KMS-11 (cell line): ENCODE results near the gene SMIM41.

Experiments
- H2AFZ ChIP-seq: fragments of 200-600 bp; sonication (generic); 2 replicates; pipeline ENCODE4 v1.6.1; 2016; ENCODE audit warnings: antibody characterized with exemption, mixed run types, low read depth
- H3K27ac ChIP-seq: fragments of 200-600 bp; sonication (generic); 2 replicates; pipeline ENCODE4 v1.6.1; 2016; ENCODE audit warnings: mild to moderate bottlenecking, mixed run types
- H3K27me3 ChIP-seq: fragments of 200-600 bp; sonication (generic); 2 replicates; pipeline ENCODE4 v1.6.1; 2017; ENCODE audit warnings: mild to moderate bottlenecking, low read depth, mixed run types, moderate library complexity; ENCODE audit not compliant: insufficient read depth
- H3K36me3 ChIP-seq: fragments of 200-600 bp; sonication (generic); 2 replicates; pipeline ENCODE4 v1.6.1; 2017; ENCODE audit warnings: mild to moderate bottlenecking, mixed run types; ENCODE audit not compliant: insufficient read depth
- H3K4me1 ChIP-seq: fragments of 200-600 bp; sonication (generic); 2 replicates; pipeline ENCODE4 v1.6.1; 2016; ENCODE audit warnings: mild to moderate bottlenecking, low read depth, mixed run types; ENCODE audit not compliant: poor library complexity, severe bottlenecking
- H3K4me2 ChIP-seq: fragments of 200-600 bp; sonication (generic); 2 replicates; pipeline ENCODE4 v1.7.0; 2016; ENCODE audit warnings: mild to moderate bottlenecking, mixed run types
- H3K4me3 ChIP-seq: fragments of 200-600 bp; sonication (generic); IDR thresholded peaks from 2 replicates; pipeline ENCODE4 v1.6.1; 2017; ENCODE audit warnings: low read depth, low read length, mixed read lengths; ENCODE audit not compliant: insufficient read depth
- H3K79me2 ChIP-seq: fragments of 200-600 bp; sonication (generic); 2 replicates; pipeline ENCODE4 v1.6.1; 2016; ENCODE audit warnings: low read depth, mixed run types; ENCODE audit not compliant: insufficient read depth
- H3K9ac ChIP-seq: fragments of 200-600 bp; sonication (generic); 2 replicates; pipeline ENCODE4 v1.6.1; 2016; ENCODE audit warnings: mild to moderate bottlenecking, mixed run types
- H4K20me1 ChIP-seq: fragments of 200-600 bp; sonication (generic); 2 replicates; pipeline ENCODE4 v1.6.1; 2016; ENCODE audit warnings: mild to moderate bottlenecking, mixed run types; ENCODE audit not compliant: insufficient read depth
- TF ChIP-seq, protein P1 (sequence below): fragments of 200-600 bp; sonication (generic); conservative IDR thresholded peaks from 2 replicates; pipeline ENCODE4 v1.6.1; 2017; ENCODE audit warnings: low read depth, mild to moderate bottlenecking, antibody characterized with exemption, low read length, moderate library complexity, mixed read lengths

Gene SMIM41

DNA sequence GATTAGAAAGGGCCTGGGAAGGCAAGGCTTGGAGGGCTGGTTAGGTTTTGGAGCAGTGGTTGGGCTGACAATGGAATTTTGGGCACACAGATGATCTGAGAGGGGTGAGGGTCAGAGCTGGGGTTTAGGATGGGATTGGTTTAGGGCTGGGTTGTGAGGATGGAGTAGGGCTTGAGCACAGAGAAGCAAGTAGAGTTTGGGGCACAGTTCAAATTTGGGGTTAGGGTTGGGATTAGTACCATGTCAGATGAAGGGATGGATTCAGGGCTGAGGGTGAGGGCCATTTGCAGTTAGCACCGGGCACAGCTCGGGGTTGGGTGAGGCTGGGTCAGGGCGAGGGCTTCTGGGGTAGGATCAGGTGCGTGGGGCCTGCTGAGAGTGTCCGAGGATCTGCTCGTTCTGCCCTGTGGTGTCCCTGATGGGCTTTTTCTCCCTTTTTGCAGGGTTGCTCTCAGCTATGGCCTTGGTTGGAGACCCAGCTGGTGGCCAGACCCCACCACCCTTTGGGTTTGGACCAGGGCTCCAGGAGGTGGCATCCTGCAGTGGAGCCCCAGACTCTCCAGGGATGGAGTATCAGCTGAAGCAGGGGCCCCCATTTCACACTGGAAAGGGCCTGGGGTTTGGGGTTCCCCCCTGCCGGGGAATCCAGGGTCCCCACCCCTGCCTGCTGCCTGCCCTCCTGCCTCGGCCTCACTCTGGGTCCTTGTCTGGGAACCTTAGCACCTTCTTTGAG is 66.8 kb downstream of the SMIM41 start:
- Histone ChIP-seq H3K4me3 (no peak overlapping the region), H3K36me3 (no peaks in the 10 kb centered on the region), H3K27me3 (peaks cover 2% of the 10 kb centered on the region; the same call in 1 of the 2 replicates), H3K9ac (no peak overlapping the region), H4K20me1 (no peaks in the 10 kb centered on the region), H2AFZ (no peak overlapping the region), H3K4me1 (no peaks in the 10 kb centered on the region), H3K27ac (no peak overlapping the region), H3K4me2 (no peak overlapping the region), H3K79me2 (no peaks in the 10 kb centered on the region)
- TF ChIP-seq, protein P1, sequence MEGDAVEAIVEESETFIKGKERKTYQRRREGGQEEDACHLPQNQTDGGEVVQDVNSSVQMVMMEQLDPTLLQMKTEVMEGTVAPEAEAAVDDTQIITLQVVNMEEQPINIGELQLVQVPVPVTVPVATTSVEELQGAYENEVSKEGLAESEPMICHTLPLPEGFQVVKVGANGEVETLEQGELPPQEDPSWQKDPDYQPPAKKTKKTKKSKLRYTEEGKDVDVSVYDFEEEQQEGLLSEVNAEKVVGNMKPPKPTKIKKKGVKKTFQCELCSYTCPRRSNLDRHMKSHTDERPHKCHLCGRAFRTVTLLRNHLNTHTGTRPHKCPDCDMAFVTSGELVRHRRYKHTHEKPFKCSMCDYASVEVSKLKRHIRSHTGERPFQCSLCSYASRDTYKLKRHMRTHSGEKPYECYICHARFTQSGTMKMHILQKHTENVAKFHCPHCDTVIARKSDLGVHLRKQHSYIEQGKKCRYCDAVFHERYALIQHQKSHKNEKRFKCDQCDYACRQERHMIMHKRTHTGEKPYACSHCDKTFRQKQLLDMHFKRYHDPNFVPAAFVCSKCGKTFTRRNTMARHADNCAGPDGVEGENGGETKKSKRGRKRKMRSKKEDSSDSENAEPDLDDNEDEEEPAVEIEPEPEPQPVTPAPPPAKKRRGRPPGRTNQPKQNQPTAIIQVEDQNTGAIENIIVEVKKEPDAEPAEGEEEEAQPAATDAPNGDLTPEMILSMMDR: no peak

DNA sequence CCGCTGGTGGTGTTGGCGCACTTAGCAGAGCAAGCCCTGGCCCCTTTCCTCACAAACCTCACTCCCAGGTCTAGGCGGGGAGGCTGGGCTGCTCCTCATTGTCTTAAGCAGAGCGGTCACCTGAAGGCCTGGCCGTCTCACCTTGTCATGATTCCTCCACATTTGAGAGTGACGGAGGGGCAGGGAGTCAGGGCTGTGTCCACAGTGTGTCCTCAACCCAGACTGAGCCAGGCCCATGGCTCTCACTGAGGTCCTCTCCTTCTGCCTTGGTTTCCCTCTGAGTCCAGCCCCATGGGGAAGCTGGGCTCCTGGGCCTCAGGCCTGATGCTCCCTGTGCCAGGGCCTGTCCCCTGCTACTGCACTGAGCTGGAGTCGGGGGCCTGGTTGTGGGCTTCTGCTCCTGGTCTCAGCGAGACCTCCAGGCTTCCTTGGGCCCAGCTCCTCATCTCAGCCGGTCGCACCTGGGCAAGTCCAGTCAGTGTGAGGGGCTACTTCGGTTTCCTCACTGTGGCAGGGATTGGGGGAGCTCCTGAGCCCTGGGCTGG is 67.4 kb downstream of the SMIM41 start:
- Histone ChIP-seq H3K27ac (no peak overlapping the region), H3K4me1 (peaks cover 4% of the 10 kb centered on the region), H3K9ac (no peak overlapping the region)

DNA sequence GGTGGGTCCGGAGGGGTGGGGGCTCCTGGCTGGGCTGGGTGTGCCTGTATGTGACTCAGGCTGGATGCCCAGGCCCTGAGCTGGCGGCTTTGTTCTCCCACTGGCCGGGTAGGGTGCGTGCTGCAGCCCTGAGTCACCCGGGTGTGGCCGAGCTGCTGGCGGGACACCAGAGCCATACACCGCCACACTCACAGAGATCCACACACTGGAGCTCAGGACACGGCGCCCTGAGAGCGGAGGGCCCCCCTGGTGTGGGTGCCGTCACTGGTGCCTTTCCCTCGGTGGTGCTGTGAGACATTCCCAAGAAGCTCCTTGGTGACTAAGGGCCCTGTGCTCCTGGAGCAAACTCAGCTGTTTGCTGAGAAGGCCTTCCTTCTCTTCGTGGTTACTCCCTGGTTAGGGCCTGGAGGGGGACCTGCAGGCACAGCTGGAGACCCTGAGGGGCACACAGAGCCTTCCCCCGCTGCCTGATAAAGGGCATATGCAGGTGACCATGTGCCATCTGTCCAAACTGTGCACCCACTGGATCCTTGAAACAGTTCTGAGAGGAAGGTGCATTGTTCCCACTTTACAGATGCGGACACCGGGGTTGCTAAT is 68.0 kb downstream of the SMIM41 start:
- TF ChIP-seq, protein P1: no peak

More for the DNA sequence above, 67.4 kb downstream of the SMIM41 start:
- Histone ChIP-seq H3K4me3 (no peak overlapping the region), H3K4me2 (no peak overlapping the region), H3K27me3 (no peaks in the 10 kb centered on the region), H3K79me2 (no peaks in the 10 kb centered on the region), H3K36me3 (no peaks in the 10 kb centered on the region), H2AFZ (no peak overlapping the region), H4K20me1 (no peaks in the 10 kb centered on the region)
- TF ChIP-seq, protein P1: no peak

DNA sequence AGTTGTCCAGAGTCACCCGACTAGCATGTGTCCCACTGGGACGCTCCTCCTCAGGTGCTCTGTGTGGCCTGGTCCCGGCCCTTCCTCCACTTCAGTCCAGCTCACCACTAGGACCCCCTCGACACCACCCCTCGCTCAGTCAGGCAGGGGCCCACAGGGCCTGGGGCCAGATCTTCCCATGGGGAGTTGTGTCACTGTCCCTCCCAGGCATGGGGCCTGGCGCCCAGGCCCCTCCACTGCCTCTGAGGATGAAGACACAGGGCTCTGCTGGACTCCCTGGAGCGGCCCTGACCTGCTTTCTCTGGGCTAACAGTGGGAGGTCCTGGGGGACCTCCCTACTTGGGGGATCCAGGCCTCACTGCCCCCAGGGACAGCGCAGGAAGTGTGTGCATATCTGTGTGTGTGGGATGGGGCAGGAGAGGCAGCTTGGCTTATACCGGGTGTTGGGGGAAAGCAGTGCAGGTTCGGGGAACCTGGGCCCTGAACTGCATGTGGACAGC is 68.5 kb downstream of the SMIM41 start:
- H2AFZ ChIP-seq: no peak overlapping the region
- no peak overlapping the region for H3K4me2 ChIP-seq
- no peak overlapping the region for H3K27ac ChIP-seq
- no peaks in the 10 kb centered on the region for H3K27me3 ChIP-seq
- H4K20me1 ChIP-seq: no peaks in the 10 kb centered on the region
- no peaks in the 10 kb centered on the region for H3K79me2 ChIP-seq
- TF ChIP-seq, protein P1: no peak
- H3K36me3 ChIP-seq: no peaks in the 10 kb centered on the region
- H3K4me3 ChIP-seq: no peak overlapping the region
- peaks cover 11% of the 10 kb centered on the region for H3K4me1 ChIP-seq
- H3K9ac ChIP-seq: no peak overlapping the region

More for the DNA sequence above, 68.0 kb downstream of the SMIM41 start:
- no peak overlapping the region for H3K27ac ChIP-seq
- no peaks in the 10 kb centered on the region for H3K27me3 ChIP-seq
- H3K36me3 ChIP-seq: no peaks in the 10 kb centered on the region
- H3K4me3 ChIP-seq: no peak overlapping the region
- H3K9ac ChIP-seq: no peak overlapping the region
- no peaks in the 10 kb centered on the region for H3K79me2 ChIP-seq
- H2AFZ ChIP-seq: no peak overlapping the region
- no peak overlapping the region for H3K4me2 ChIP-seq
- peaks cover 7% of the 10 kb centered on the region for H3K4me1 ChIP-seq
- no peaks in the 10 kb centered on the region for H4K20me1 ChIP-seq
